ENCODE data around the gene BCKDK. TPM values are rescaled to one million over a fixed set of nuclear protein-coding genes. Genes with fewer than 3 reads are reported as not detected.

Gene BCKDK
- total RNA-seq, 2 experiments from 2014 or later = 4.3 to 5.8 TPM

GRCh38 chr16:31064882-31065461 lies 43.2 kb upstream of the BCKDK start:
- H3K36me3 Mint-ChIP-seq (ENCODE audit: low read depth) = peaks cover 32% of the 10 kb centered on the region
- no peaks in the 10 kb centered on the region for H3K9me3 ChIP-seq (ENCODE audit: control insufficient read depth in 1 of 2, insufficient read depth in 1 of 2, low read length in 2 of 2)
- peak overlapping the region in 1 of 2 donors; percentile 2 for H3K27ac ChIP-seq (ENCODE audit: low read depth in 1 of 2, low read length in 2 of 2)
- peak overlapping the region; percentile 58 for H3K4me3 Mint-ChIP-seq
- H3K4me1 ChIP-seq (ENCODE audit: insufficient read depth, low read length) = peaks cover 53% of the 10 kb centered on the region
- intact Hi-C loops (cut with DNase I, micrococcal nuclease) = no loop called here
- H3K4me3 ChIP-seq (ENCODE audit: low read length) = no peak overlapping the region
- H3K27me3 ChIP-seq (ENCODE audit: control insufficient read depth in 1 of 2, insufficient read depth in 2 of 2, low read length in 2 of 2) = no peaks in the 10 kb centered on the region
- no peaks in the 10 kb centered on the region for H3K27me3 Mint-ChIP-seq
- no peak for TF ChIP-seq CTCF (IDR thresholded peaks at IDR 0.05)
- CTCF ChIA-PET = no interaction called here
- H3K27ac Mint-ChIP-seq = peak overlapping the region; percentile 72
- H3K4me1 Mint-ChIP-seq (ENCODE audit: low read depth) = peaks cover 46% of the 10 kb centered on the region
- DNase-seq (no peak), ATAC-seq (ENCODE audit: poor library complexity) (no peak)
- peaks cover 17% of the 10 kb centered on the region for H3K36me3 ChIP-seq (ENCODE audit: insufficient read depth, low read length)
- H3K9me3 Mint-ChIP-seq = no peaks in the 10 kb centered on the region
- POLR2A ChIA-PET = interaction anchor here (0.6 to 1.4 kb wide), 3 partner anchors 9 to 137 kb away, joined by 3 to 12 read pairs (median 3); partner anchors contain the start of genes ZNF646 and ZNF668

GRCh38 chr16:31067342-31067741 lies 40.8 kb upstream of the BCKDK start:
- no peaks in the 10 kb centered on the region for H3K27me3 ChIP-seq (ENCODE audit: control insufficient read depth in 1 of 2, insufficient read depth in 2 of 2, low read length in 2 of 2)
- peaks cover 55% of the 10 kb centered on the region for H3K4me1 Mint-ChIP-seq (ENCODE audit: low read depth)
- intact Hi-C loops (cut with DNase I, micrococcal nuclease) = no loop called here
- no peaks in the 10 kb centered on the region for H3K36me3 ChIP-seq (ENCODE audit: insufficient read depth, low read length)
- H3K9me3 Mint-ChIP-seq = no peaks in the 10 kb centered on the region
- no peak overlapping the region for H3K4me3 Mint-ChIP-seq
- H3K27me3 Mint-ChIP-seq = no peaks in the 10 kb centered on the region
- peaks cover 17% of the 10 kb centered on the region for H3K36me3 Mint-ChIP-seq (ENCODE audit: low read depth)
- no peak overlapping the region for H3K4me3 ChIP-seq (ENCODE audit: low read length)
- POLR2A ChIA-PET = no interaction called here
- peaks cover 41% of the 10 kb centered on the region for H3K4me1 ChIP-seq (ENCODE audit: insufficient read depth, low read length)
- ATAC-seq (ENCODE audit: poor library complexity) = no peak
- no peaks in the 10 kb centered on the region for H3K9me3 ChIP-seq (ENCODE audit: control insufficient read depth in 1 of 2, insufficient read depth in 1 of 2, low read length in 2 of 2)
- H3K27ac Mint-ChIP-seq = no peak overlapping the region
- no peak for DNase-seq
- CTCF ChIA-PET = no interaction called here
- no peak for TF ChIP-seq CTCF (IDR thresholded peaks at IDR 0.05)
- H3K27ac ChIP-seq (ENCODE audit: low read depth in 1 of 2, low read length in 2 of 2) = no peak overlapping the region

GRCh38 chr16:31071861-31072260 lies 36.3 kb upstream of the BCKDK start:
- no peak for DNase-seq
- peaks cover 7% of the 10 kb centered on the region for H3K36me3 ChIP-seq (ENCODE audit: insufficient read depth, low read length)
- Mint-ChIP-seq H3K4me1 (ENCODE audit: low read depth) (peaks cover 41% of the 10 kb centered on the region), H3K36me3 (ENCODE audit: low read depth) (peaks cover 31% of the 10 kb centered on the region), H3K9me3 (no peaks in the 10 kb centered on the region), H3K4me3 (peak overlapping the region; percentile 98), H3K27me3 (no peaks in the 10 kb centered on the region), H3K27ac (peak overlapping the region; percentile 92)
- intact Hi-C loops (cut with DNase I, micrococcal nuclease) = loop anchor here (2.0 to 10.0 kb wide), 5 partner anchors 110 to 795 kb away; partner anchors contain the start of genes SETD1A (in 2 of the 2), FBXL19 (in 1 of the 2) and FUS (in 1 of the 2)
- no peak for ATAC-seq (ENCODE audit: poor library complexity)
- no peaks in the 10 kb centered on the region for H3K9me3 ChIP-seq (ENCODE audit: control insufficient read depth in 1 of 2, insufficient read depth in 1 of 2, low read length in 2 of 2)
- peak overlapping the region in 1 of 2 donors; percentile 95 for H3K27ac ChIP-seq (ENCODE audit: low read depth in 1 of 2, low read length in 2 of 2)
- H3K27me3 ChIP-seq (ENCODE audit: control insufficient read depth in 1 of 2, insufficient read depth in 2 of 2, low read length in 2 of 2) = no peaks in the 10 kb centered on the region
- H3K4me1 ChIP-seq (ENCODE audit: insufficient read depth, low read length) = peaks cover 34% of the 10 kb centered on the region
- H3K4me3 ChIP-seq (ENCODE audit: low read length) = no peak overlapping the region
- CTCF ChIA-PET = interaction anchor here (1.3 kb wide), 1 partner anchor 70 kb away, joined by 4 read pairs; no protein-coding TSS in a partner anchor
- no peak for TF ChIP-seq CTCF (IDR thresholded peaks at IDR 0.05)
- POLR2A ChIA-PET = interaction anchor here (3.4 kb wide), 1 partner anchor 70 kb away, joined by 64 read pairs; no protein-coding TSS in a partner anchor

All from CD4-positive, alpha-beta T cell (primary cell).